Liver (tissue), 9 donors: ENCODE results near the gene INTS1. TPM values are rescaled to one million over a fixed set of nuclear protein-coding genes. Genes with fewer than 3 reads are reported as not detected.

Source experiments
- DNase-seq: peaks from one replicate; pipeline ENCODE4 v3.0.0-alpha.2; 2017; ENCODE audit warnings: low spot score
- H3K27ac ChIP-seq, 2 donors: one replicate each; pipeline ENCODE4 v1.7.0; 2013; ENCODE audit warnings: inconsistent platforms in 2 of 2, low read length in 2 of 2, control low read depth in 1 of 2, low read depth in 1 of 2, mild to moderate bottlenecking in 1 of 2
- H3K27me3 ChIP-seq, 4 donors: one replicate each; pipeline versions ENCODE4 v1.6.1 to v1.7.0; 2013; ENCODE audit warnings: low read length in 3 of 4, inconsistent platforms in 1 of 4, mild to moderate bottlenecking in 1 of 4, moderate library complexity in 1 of 4; ENCODE audit not compliant: control insufficient read depth in 4 of 4, insufficient read depth in 4 of 4
- H3K36me3 ChIP-seq, 4 donors: one replicate each; pipeline versions ENCODE4 v1.6.1 to v1.7.0; 2013; ENCODE audit warnings: low read length in 3 of 4, mild to moderate bottlenecking in 3 of 4, low read depth in 1 of 4, moderate library complexity in 1 of 4; ENCODE audit not compliant: control insufficient read depth in 4 of 4, insufficient read depth in 3 of 4
- H3K4me1 ChIP-seq, 4 donors: one replicate each; pipeline versions ENCODE4 v1.6.1 to v1.7.0; 2013; ENCODE audit warnings: low read length in 3 of 4, mild to moderate bottlenecking in 3 of 4, moderate library complexity in 1 of 4; ENCODE audit not compliant: control insufficient read depth in 4 of 4, insufficient read depth in 4 of 4
- H3K4me3 ChIP-seq, 3 donors: one replicate each; pipeline versions ENCODE4 v1.6.1 to v1.7.0; 2013; ENCODE audit warnings: low read length in 3 of 3, control low read depth in 1 of 3, low read depth in 1 of 3, mild to moderate bottlenecking in 1 of 3
- H3K9ac ChIP-seq, 2 donors: one replicate each; pipeline ENCODE4 v1.7.0; 2013; ENCODE audit warnings: low read length in 2 of 2, mild to moderate bottlenecking in 2 of 2, moderate library complexity in 2 of 2, control low read depth in 1 of 2, low read depth in 1 of 2
- H3K9me3 ChIP-seq, 4 donors: one replicate each; pipeline versions ENCODE4 v1.6.1 to v1.7.0; 2013; ENCODE audit warnings: low read length in 3 of 4; ENCODE audit not compliant: control insufficient read depth in 4 of 4
- EGR1 ChIP-seq, 2 donors: IDR thresholded peaks; 2 replicates each; pipeline ENCODE4 v1.6.1; 2016 to 2018; ENCODE audit warnings: antibody characterized with exemption in 2 of 2, low read depth in 2 of 2
- FOXA1 ChIP-seq: IDR thresholded peaks from 2 replicates; pipeline ENCODE4 v1.6.1; 2016; ENCODE audit warnings: antibody characterized with exemption
- FOXA2 ChIP-seq: IDR thresholded peaks from 2 replicates; pipeline ENCODE4 v1.6.1; 2016; ENCODE audit warnings: antibody characterized with exemption
- GABPA ChIP-seq, 2 donors: IDR thresholded peaks in 1 of 2; conservative IDR thresholded peaks in 1 of 2; 2 replicates each; pipeline ENCODE4 v1.6.1; 2016; ENCODE audit warnings: antibody characterized with exemption in 2 of 2, mild to moderate bottlenecking in 1 of 2, moderate library complexity in 1 of 2
- HNF4G ChIP-seq: IDR thresholded peaks from 2 replicates; pipeline ENCODE4 v1.6.1; 2016; ENCODE audit warnings: antibody characterized with exemption
- JUND ChIP-seq, 2 donors: IDR thresholded peaks; 2 replicates each; pipeline ENCODE4 v1.6.1; 2016; ENCODE audit warnings: antibody characterized with exemption in 2 of 2
- NR2F2 ChIP-seq: IDR thresholded peaks from 2 replicates; pipeline ENCODE4 v1.6.1; 2016; ENCODE audit warnings: antibody characterized with exemption
- RAD21 ChIP-seq, 2 donors: IDR thresholded peaks; 2 replicates each; pipeline ENCODE4 v1.6.1; 2016; ENCODE audit warnings: antibody characterized with exemption in 2 of 2, mild to moderate bottlenecking in 2 of 2
- RXRA ChIP-seq, 2 donors: IDR thresholded peaks; 2 replicates each; pipeline ENCODE4 v1.6.1; 2017 to 2018; ENCODE audit warnings: antibody characterized with exemption in 2 of 2, mild to moderate bottlenecking in 1 of 2
- SP1 ChIP-seq: IDR thresholded peaks from 2 replicates; pipeline ENCODE4 v1.6.1; 2018; ENCODE audit warnings: antibody characterized with exemption, mild to moderate bottlenecking
- TAF1 ChIP-seq: conservative IDR thresholded peaks from 2 replicates; pipeline ENCODE4 v1.6.1; 2016; ENCODE audit warnings: antibody characterized with exemption, mild to moderate bottlenecking
- YY1 ChIP-seq: IDR thresholded peaks from 2 replicates; pipeline ENCODE4 v1.6.1; 2016; ENCODE audit warnings: antibody characterized with exemption, mild to moderate bottlenecking
- WGBS: extraction: QIAGEN DNeasy Blood & Tissue Kit; methylation state at CpG from one replicate; pipeline ENCODE4 v1.1.7; 2013; 5-methylcytosine and 5-hydroxymethylcytosine counted together
- polyA plus RNA-seq, 2 donors: library from polyadenylated mRNA; stranded (reverse) in 1 of 2; unstranded in 1 of 2; fragments of 200-250 nt in 1 of 2; fragments of >200 nt in 1 of 2; fragmentation: Nextera tagmentation in 1 of 2; extraction: Ambion mirVana in 1 of 2; gene quantifications; one replicate each; pipeline versions ENCODE4 v1.2.1 to v1.2.3, GENCODE V29; 2013 to 2015
- total RNA-seq, 2 donors: library from RNA; depleted of rRNA; stranded (reverse); fragments of >200 nt; gene quantifications; one replicate each; pipeline ENCODE4 v1.2.3, GENCODE V29; 2014
- TF ChIP-seq, protein P1 (sequence below): IDR thresholded peaks from 2 replicates; pipeline ENCODE4 v1.6.1; 2016; ENCODE audit warnings: antibody characterized with exemption
- TF ChIP-seq, protein P2 (sequence below): IDR thresholded peaks from 2 replicates; pipeline ENCODE4 v1.6.1; 2016; ENCODE audit warnings: antibody characterized with exemption
- TF ChIP-seq, protein P3 (sequence below): fragments of 150-350 bp; IDR thresholded peaks from 2 replicates; pipeline ENCODE4 v1.5.1; 2017; ENCODE audit warnings: improper control_type of control experiment, low read depth, low read length; ENCODE audit not compliant: missing input control
- TF ChIP-seq, protein P4 (sequence below): IDR thresholded peaks from 2 replicates; pipeline ENCODE4 v1.6.1; 2016; ENCODE audit warnings: antibody characterized with exemption
- donor health status: healthy.
- donor health status: healthy.
- donor health status: healthy.
- donor health status: healthy.
- donor health status: healthy.

INTS1 gene
- total and polyA plus RNA-seq, 4 donors, result 14.6 to 37.9 (median 30.7) TPM

DNA sequence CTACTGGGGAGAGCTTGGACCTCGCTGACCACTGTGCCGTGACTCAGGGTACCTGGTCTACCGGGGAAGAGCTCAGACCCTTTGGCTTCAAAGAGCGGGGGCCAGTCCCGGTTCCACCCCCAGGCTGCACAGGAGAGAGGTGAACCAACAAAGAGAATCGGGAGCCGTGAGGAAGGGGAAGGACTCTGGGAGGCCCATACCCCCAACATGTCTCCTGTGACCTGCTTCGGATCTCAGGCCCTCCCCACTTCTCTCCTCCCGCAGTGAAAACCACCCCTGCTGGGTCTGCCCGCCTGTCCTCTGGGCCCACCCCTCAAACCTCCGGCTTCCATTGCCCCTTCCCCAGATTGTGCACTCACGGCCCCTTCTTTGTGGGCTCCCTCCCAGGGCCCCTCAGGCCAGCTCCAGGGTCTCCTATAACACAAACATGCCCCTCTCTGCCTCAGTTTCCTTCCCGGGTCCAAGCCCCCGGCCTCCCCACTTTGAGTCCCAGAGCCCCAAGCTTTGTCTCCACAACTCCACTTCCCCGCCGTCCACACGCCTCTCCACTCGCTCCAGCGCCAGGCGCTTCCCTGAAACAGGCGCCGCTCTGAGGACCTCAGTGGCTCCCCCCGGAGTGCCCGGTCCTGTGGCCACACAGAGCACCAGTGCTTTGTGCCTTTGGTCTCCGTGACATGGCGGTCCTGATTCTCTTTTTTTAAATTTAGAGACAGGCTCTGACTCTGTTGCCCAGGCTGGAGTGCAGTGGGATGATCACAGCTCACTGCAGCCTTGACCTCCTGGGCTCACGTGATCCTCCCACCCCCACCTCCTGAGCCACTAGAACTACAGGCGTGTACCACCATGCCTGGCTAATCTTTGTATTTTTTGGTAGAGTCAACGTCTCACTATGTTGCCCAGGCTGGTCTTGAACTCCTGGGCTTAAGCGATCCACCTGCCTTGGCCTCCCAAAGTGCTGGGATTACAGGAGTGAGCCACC lies 7.5 kb upstream of the INTS1 start:
- 81% methylated on average over 30 of the region's 30 CpGs for WGBS
- no peak for DNase-seq
- no peaks in the 10 kb centered on the region for H3K9me3 ChIP-seq
- H3K9ac ChIP-seq, result no peak overlapping the region
- TF ChIP-seq NR2F2, result no peak
- TF ChIP-seq, protein P1, sequence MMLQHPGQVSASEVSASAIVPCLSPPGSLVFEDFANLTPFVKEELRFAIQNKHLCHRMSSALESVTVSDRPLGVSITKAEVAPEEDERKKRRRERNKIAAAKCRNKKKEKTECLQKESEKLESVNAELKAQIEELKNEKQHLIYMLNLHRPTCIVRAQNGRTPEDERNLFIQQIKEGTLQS, result no peak
- TF ChIP-seq, protein P2, sequence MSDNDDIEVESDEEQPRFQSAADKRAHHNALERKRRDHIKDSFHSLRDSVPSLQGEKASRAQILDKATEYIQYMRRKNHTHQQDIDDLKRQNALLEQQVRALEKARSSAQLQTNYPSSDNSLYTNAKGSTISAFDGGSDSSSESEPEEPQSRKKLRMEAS, result no peak
- no peak for TF ChIP-seq RAD21 (IDR thresholded peaks at IDR 0.05)
- TF ChIP-seq EGR1 (IDR thresholded peaks at IDR 0.05; ENCODE audit: low read depth in 2 of 2), result no peak
- TF ChIP-seq, protein P3, sequence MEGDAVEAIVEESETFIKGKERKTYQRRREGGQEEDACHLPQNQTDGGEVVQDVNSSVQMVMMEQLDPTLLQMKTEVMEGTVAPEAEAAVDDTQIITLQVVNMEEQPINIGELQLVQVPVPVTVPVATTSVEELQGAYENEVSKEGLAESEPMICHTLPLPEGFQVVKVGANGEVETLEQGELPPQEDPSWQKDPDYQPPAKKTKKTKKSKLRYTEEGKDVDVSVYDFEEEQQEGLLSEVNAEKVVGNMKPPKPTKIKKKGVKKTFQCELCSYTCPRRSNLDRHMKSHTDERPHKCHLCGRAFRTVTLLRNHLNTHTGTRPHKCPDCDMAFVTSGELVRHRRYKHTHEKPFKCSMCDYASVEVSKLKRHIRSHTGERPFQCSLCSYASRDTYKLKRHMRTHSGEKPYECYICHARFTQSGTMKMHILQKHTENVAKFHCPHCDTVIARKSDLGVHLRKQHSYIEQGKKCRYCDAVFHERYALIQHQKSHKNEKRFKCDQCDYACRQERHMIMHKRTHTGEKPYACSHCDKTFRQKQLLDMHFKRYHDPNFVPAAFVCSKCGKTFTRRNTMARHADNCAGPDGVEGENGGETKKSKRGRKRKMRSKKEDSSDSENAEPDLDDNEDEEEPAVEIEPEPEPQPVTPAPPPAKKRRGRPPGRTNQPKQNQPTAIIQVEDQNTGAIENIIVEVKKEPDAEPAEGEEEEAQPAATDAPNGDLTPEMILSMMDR, result no peak
- no peak for TF ChIP-seq YY1
- no peak for TF ChIP-seq HNF4G
- TF ChIP-seq FOXA2, result no peak
- no peak for TF ChIP-seq FOXA1
- no peaks in the 10 kb centered on the region for H3K27me3 ChIP-seq
- H3K4me1 ChIP-seq, result peaks cover 0 to 3% (median 3%) of the 10 kb centered on the region in 4 donors
- H3K4me3 ChIP-seq, result no peak overlapping the region
- no peaks in the 10 kb centered on the region for H3K36me3 ChIP-seq
- H3K27ac ChIP-seq, result no peak overlapping the region

DNA sequence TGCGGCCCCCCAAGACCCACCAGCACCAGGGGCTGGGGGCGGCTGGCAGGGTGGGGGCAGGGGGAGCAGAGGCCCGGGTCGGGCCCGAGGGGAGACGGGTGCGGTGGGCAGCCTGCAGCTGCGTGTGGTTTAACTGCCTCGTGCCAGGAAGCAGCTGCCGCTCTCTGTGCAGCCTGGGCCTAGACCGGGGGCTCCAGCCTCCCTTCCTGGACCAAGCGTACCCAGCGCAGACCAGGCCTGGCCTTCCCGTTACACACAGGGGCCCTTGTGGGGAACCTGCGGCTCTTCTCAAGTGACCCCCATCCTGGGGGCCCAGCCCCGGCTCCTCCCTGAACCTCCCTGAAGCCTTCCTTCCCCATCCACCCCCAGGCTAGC lies 6.6 kb upstream of the INTS1 start:
- Histone ChIP-seq H3K4me1 (peaks cover 0 to 5% (median 4%) of the 10 kb centered on the region in 4 donors), H3K4me3 (no peak overlapping the region), H3K9me3 (no peaks in the 10 kb centered on the region), H3K36me3 (no peaks in the 10 kb centered on the region), H3K27ac (no peak overlapping the region), H3K9ac (no peak overlapping the region), H3K27me3 (no peaks in the 10 kb centered on the region)
- 82% methylated on average over 16 of the region's 16 CpGs for WGBS
- TF ChIP-seq FOXA2 (no peak), RXRA (IDR thresholded peaks at IDR 0.05) (no peak)
- DNase-seq, result no peak

DNA sequence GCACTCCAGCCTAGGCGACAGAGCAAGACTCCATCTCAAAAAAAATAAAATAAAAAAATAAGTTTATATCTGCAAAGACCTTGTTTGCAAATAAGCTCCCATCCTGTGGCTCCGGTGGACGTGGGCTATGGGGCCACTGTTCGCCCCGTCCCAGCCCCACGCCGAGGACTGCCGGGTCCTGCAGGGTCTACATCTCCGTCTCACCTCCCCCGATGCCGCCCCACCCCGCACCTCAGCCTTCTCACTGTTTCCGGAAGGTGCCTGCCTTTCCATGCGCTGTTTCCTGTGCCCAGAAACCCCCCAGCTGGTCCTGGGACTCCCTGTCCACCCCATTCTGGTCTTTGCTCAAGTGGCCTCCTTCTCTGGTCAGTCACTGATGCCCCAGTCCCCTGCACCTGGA lies 5.0 kb upstream of the INTS1 start:
- 89% methylated on average over 14 of the region's 14 CpGs for WGBS
- Histone ChIP-seq H3K27ac (no peak overlapping the region), H3K4me3 (no peak overlapping the region), H3K9ac (no peak overlapping the region), H3K9me3 (no peaks in the 10 kb centered on the region), H3K27me3 (no peaks in the 10 kb centered on the region), H3K4me1 (peaks cover 0 to 5% (median 4%) of the 10 kb centered on the region in 4 donors), H3K36me3 (no peaks in the 10 kb centered on the region)
- no peak for TF ChIP-seq SP1
- TF ChIP-seq, protein P4, sequence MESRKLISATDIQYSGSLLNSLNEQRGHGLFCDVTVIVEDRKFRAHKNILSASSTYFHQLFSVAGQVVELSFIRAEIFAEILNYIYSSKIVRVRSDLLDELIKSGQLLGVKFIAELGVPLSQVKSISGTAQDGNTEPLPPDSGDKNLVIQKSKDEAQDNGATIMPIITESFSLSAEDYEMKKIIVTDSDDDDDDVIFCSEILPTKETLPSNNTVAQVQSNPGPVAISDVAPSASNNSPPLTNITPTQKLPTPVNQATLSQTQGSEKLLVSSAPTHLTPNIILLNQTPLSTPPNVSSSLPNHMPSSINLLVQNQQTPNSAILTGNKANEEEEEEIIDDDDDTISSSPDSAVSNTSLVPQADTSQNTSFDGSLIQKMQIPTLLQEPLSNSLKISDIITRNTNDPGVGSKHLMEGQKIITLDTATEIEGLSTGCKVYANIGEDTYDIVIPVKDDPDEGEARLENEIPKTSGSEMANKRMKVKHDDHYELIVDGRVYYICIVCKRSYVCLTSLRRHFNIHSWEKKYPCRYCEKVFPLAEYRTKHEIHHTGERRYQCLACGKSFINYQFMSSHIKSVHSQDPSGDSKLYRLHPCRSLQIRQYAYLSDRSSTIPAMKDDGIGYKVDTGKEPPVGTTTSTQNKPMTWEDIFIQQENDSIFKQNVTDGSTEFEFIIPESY, result no peak
- TF ChIP-seq HNF4G, result no peak
- TF ChIP-seq TAF1, result no peak
- TF ChIP-seq JUND (IDR thresholded peaks at IDR 0.05), result no peak
- TF ChIP-seq FOXA2, result no peak
- TF ChIP-seq NR2F2, result no peak
- no peak for TF ChIP-seq FOXA1
- TF ChIP-seq, protein P2, result no peak
- no peak for TF ChIP-seq RAD21 (IDR thresholded peaks at IDR 0.05)
- TF ChIP-seq YY1, result no peak
- TF ChIP-seq GABPA (IDR thresholded peaks at IDR 0.05 in 1 of 2, conservative IDR thresholded peaks at IDR 0.05 in 1 of 2), result no peak
- DNase-seq, result no peak
